Activated CD4-positive, CD25-positive, alpha-beta regulatory T cell treated with anti-CD3 and anti-CD28 coated beads, Interleukin-2, amount 50 U/mL, for 16 hours (primary cell): Measurements from ENCODE around the gene NTN1.
"Not testable (repeated sequence)": the region's sequence is repeated elsewhere in the genome, so short reads cannot be mapped to it uniquely, and the experiment has no call there.

ENCODE experiments used
- DNase-seq: peaks from one replicate; pipeline ENCODE4 v3.0.0-alpha.2; 2020; ENCODE audit warnings: low read depth, low spot score

The NTN1 gene

GRCh38 chr17:9121186-9121820 is 100.0 kb downstream of the NTN1 start:
- DNase-seq: no peak

- DNase-seq: no peak
Observed at GRCh38 chr17:9123594-9124553, 102.6 kb downstream of the NTN1 start.

- no peak for DNase-seq
Observed at GRCh38 chr17:9124554-9124935, 103.2 kb downstream of the NTN1 start.

GRCh38 chr17:9125722-9126121 is 104.4 kb downstream of the NTN1 start:
- DNase-seq: no peak

GRCh38 chr17:9127340-9127739 is 106.0 kb downstream of the NTN1 start:
- DNase-seq: no peak

- DNase-seq: no peak
Observed at GRCh38 chr17:9131371-9131770, 110.1 kb downstream of the NTN1 start.

- DNase-seq: no peak
Observed at GRCh38 chr17:9132291-9132690, 111.0 kb downstream of the NTN1 start.

- DNase-seq: no peak
Observed at GRCh38 chr17:9132944-9133610, 111.8 kb downstream of the NTN1 start.

GRCh38 chr17:9138161-9138717 is 116.9 kb downstream of the NTN1 start:
- DNase-seq: no peak

GRCh38 chr17:9139695-9140094 is 118.4 kb downstream of the NTN1 start:
- DNase-seq: no peak

GRCh38 chr17:9140550-9141424 is 119.5 kb downstream of the NTN1 start:
- no peak for DNase-seq

- DNase-seq: no peak
Observed at GRCh38 chr17:9141425-9141753, 120.1 kb downstream of the NTN1 start.

GRCh38 chr17:9142772-9143494 is 121.6 kb downstream of the NTN1 start:
- no peak for DNase-seq

GRCh38 chr17:9144502-9145249 is 123.4 kb downstream of the NTN1 start:
- DNase-seq: no peak

- no peak for DNase-seq
Observed at GRCh38 chr17:9146064-9146463, 124.8 kb downstream of the NTN1 start.

GRCh38 chr17:9148905-9149525 is 127.7 kb downstream of the NTN1 start:
- no peak for DNase-seq

GRCh38 chr17:9150446-9151090 is 129.3 kb downstream of the NTN1 start:
- DNase-seq: no peak

- no peak for DNase-seq
Observed at GRCh38 chr17:9151091-9151490, 129.8 kb downstream of the NTN1 start.

- not testable (repeated sequence) for DNase-seq
Observed at GRCh38 chr17:9151740-9152139, 130.4 kb downstream of the NTN1 start.
